Measurements from ENCODE around the gene SLC24A3.

The SLC24A3 gene

DNA sequence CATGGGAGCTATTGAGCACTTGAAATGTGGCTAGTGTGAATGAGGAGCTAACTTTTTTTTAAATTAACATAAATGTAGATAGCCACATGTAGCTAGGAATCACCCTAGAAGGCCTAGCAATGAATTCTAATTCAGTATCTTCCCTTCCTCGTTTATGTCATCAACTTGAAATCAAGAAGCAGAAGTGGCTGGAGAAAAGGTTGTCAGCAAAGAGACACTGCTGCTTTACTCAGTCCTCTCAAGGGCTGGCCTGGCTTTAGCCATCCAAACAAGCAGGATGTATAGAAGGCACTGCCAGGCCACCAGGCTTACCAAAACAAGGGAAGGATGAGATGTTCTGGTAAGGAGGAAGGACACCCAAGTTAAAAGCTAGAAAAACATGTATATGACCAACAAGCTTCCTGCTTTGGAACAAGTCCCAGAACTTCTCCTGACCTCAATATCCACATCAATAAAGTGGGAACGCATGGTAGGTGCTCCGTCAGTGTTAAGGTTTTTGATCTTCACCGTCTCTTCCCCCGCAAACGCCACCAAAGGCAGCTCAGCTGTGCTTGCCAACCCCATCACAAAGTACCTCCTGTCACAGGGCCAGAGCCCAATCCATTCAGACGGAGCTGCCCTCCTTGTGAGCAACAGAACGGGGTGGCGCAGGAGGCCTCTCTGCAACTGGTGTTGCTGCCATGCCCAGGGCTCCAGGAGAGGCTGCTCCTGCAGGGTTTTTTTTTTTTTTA is 309.8 kb downstream of the SLC24A3 start:
- Histone ChIP-seq H3K36me3 (ENCODE audit: insufficient read depth, low read depth, low read length) (no peaks in the 10 kb centered on the region), H3K4me3 (ENCODE audit: low read length) (no peak overlapping the region), H3K27ac (ENCODE audit: low read length) (no peak overlapping the region), H3K4me1 (ENCODE audit: insufficient read depth, low read length) (no peaks in the 10 kb centered on the region), H3K9ac (ENCODE audit: low read depth, low read length) (no peak overlapping the region), H3K9me3 (ENCODE audit: insufficient read depth, low read depth, low read length) (no peaks in the 10 kb centered on the region), H3K27me3 (ENCODE audit: insufficient read depth, low read length) (no peaks in the 10 kb centered on the region)

DNA sequence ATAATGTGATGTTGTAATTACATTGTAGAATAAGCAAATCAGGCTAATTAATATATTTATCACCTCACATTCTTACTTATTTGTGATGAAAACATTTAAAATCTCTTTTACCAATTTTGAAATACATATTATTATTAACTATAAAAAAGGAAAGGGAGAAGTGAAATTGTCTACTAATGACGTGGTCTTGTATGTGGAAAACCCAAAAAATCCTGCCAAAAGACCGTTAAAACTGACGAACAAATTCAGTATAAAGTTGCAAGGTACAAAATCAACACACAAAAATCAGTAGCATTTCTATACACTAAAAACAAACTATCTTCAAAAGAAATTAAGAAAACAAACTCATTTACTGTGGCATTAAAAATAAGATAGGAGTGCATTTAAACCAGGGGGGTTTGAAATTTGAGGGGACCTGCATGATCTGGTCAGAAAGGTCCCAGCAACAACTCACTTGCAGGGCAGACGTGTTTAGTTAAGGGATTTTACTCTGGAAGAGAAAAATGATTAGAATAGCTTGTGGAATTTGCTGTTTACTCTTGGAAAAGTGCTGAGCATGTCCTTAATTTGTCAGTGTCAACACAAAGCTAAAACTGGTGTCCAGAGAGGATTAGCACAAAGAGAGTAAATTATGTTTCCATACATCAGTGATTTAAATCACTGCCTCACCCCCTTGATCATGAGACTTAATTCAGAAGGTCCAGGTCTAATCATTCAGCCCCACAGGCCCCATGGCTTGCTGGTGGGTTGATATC is 310.6 kb downstream of the SLC24A3 start:
- no peak overlapping the region for H3K4me3 ChIP-seq (ENCODE audit: low read length)
- H3K9ac ChIP-seq (ENCODE audit: low read depth, low read length) = no peak overlapping the region
- H3K9me3 ChIP-seq (ENCODE audit: insufficient read depth, low read depth, low read length) = no peaks in the 10 kb centered on the region
- H3K4me1 ChIP-seq (ENCODE audit: insufficient read depth, low read length) = no peaks in the 10 kb centered on the region
- H3K36me3 ChIP-seq (ENCODE audit: insufficient read depth, low read depth, low read length) = no peaks in the 10 kb centered on the region
- no peaks in the 10 kb centered on the region for H3K27me3 ChIP-seq (ENCODE audit: insufficient read depth, low read length)
- H3K27ac ChIP-seq (ENCODE audit: low read length) = no peak overlapping the region

GRCh38 chr20:19524691-19525090 is 312.2 kb downstream of the SLC24A3 start:
- Histone ChIP-seq H3K9ac (ENCODE audit: low read depth, low read length) (no peak overlapping the region), H3K36me3 (ENCODE audit: insufficient read depth, low read depth, low read length) (no peaks in the 10 kb centered on the region), H3K9me3 (ENCODE audit: insufficient read depth, low read depth, low read length) (no peaks in the 10 kb centered on the region), H3K4me1 (ENCODE audit: insufficient read depth, low read length) (no peaks in the 10 kb centered on the region), H3K4me3 (ENCODE audit: low read length) (no peak overlapping the region), H3K27ac (ENCODE audit: low read length) (no peak overlapping the region), H3K27me3 (ENCODE audit: insufficient read depth, low read length) (no peaks in the 10 kb centered on the region)

- Histone ChIP-seq H3K27ac (ENCODE audit: low read length) (no peak overlapping the region), H3K4me3 (ENCODE audit: low read length) (no peak overlapping the region), H3K27me3 (ENCODE audit: insufficient read depth, low read length) (no peaks in the 10 kb centered on the region), H3K9me3 (ENCODE audit: insufficient read depth, low read depth, low read length) (no peaks in the 10 kb centered on the region), H3K4me1 (ENCODE audit: insufficient read depth, low read length) (no peaks in the 10 kb centered on the region), H3K36me3 (ENCODE audit: insufficient read depth, low read depth, low read length) (no peaks in the 10 kb centered on the region), H3K9ac (ENCODE audit: low read depth, low read length) (no peak overlapping the region)
Observed at GRCh38 chr20:19527509-19527908, 315.1 kb downstream of the SLC24A3 start.

DNA sequence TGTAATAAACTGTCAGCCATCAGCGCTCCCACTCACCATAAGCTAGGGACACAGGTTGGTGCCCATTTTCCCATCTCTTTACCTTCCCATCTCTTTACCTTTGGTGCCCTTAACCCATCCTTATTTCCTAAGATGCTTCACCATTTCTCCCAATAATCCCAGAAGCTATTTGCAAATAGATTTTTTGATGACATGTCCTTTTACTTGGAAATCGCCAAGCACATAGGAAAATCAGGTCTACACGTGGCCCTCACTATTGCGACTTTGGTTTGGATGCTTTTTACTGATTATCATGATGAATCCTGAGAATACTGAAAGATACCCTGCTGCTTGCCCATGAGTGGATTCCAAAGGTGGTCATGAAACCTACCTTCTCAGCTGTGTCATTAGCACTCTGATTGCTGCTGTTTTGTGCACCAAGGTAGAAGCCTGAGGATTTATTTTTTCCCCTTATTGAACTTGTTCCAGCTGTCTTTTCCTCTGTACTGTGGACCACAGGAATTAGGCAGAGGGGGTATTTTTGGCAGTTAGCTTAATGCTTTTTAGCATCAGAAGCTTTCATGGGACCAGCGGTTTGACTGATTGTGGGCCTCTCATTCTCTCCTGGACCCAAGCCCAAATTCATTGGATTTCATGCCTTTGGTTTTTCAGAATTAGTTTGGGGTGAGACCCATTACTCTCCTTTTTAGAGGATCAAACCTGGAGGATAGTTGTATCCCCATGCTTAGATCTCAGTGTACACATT is 316.0 kb downstream of the SLC24A3 start:
- H3K27me3 ChIP-seq (ENCODE audit: insufficient read depth, low read length) = no peaks in the 10 kb centered on the region
- no peak overlapping the region for H3K27ac ChIP-seq (ENCODE audit: low read length)
- no peaks in the 10 kb centered on the region for H3K4me1 ChIP-seq (ENCODE audit: insufficient read depth, low read length)
- no peak overlapping the region for H3K4me3 ChIP-seq (ENCODE audit: low read length)
- H3K9me3 ChIP-seq (ENCODE audit: insufficient read depth, low read depth, low read length) = no peaks in the 10 kb centered on the region
- no peak overlapping the region for H3K9ac ChIP-seq (ENCODE audit: low read depth, low read length)
- H3K36me3 ChIP-seq (ENCODE audit: insufficient read depth, low read depth, low read length) = no peaks in the 10 kb centered on the region

DNA sequence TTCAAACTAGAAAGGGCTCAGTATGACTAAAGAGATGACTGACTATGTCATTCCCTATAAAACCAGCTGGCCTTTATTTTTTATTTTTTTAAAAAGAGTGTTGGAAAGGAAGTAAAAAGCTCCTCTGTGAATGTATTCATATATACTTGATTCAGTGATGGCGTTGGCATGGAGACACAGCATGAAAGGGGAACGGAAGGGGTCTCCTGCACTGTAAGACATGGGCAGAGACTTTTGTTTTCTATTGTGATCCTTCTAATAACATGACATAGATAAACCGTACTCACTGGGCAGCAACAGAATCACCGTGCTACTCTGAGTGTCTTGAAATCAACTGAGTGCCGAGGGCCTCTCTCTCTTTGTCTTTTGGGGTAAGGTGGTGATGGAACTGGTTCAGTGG is 317.6 kb downstream of the SLC24A3 start:
- Histone ChIP-seq H3K4me3 (ENCODE audit: low read length) (no peak overlapping the region), H3K27me3 (ENCODE audit: insufficient read depth, low read length) (no peaks in the 10 kb centered on the region), H3K9me3 (ENCODE audit: insufficient read depth, low read depth, low read length) (no peaks in the 10 kb centered on the region), H3K27ac (ENCODE audit: low read length) (no peak overlapping the region), H3K4me1 (ENCODE audit: insufficient read depth, low read length) (no peaks in the 10 kb centered on the region), H3K9ac (ENCODE audit: low read depth, low read length) (no peak overlapping the region), H3K36me3 (ENCODE audit: insufficient read depth, low read depth, low read length) (no peaks in the 10 kb centered on the region)

- Histone ChIP-seq H3K9me3 (ENCODE audit: insufficient read depth, low read depth, low read length) (peaks cover 4% of the 10 kb centered on the region; the same call in 1 of the 2 replicates), H3K27me3 (ENCODE audit: insufficient read depth, low read length) (no peaks in the 10 kb centered on the region), H3K4me3 (ENCODE audit: low read length) (no peak overlapping the region), H3K4me1 (ENCODE audit: insufficient read depth, low read length) (no peaks in the 10 kb centered on the region), H3K9ac (ENCODE audit: low read depth, low read length) (no peak overlapping the region), H3K27ac (ENCODE audit: low read length) (no peak overlapping the region), H3K36me3 (ENCODE audit: insufficient read depth, low read depth, low read length) (no peaks in the 10 kb centered on the region)
Observed at GRCh38 chr20:19531446-19531845, 319.0 kb downstream of the SLC24A3 start.

GRCh38 chr20:19538556-19538955 is 326.1 kb downstream of the SLC24A3 start:
- Histone ChIP-seq H3K36me3 (ENCODE audit: insufficient read depth, low read depth, low read length) (no peaks in the 10 kb centered on the region), H3K4me1 (ENCODE audit: insufficient read depth, low read length) (no peaks in the 10 kb centered on the region), H3K4me3 (ENCODE audit: low read length) (no peak overlapping the region), H3K27ac (ENCODE audit: low read length) (no peak overlapping the region), H3K27me3 (ENCODE audit: insufficient read depth, low read length) (no peaks in the 10 kb centered on the region), H3K9me3 (ENCODE audit: insufficient read depth, low read depth, low read length) (peaks cover 4% of the 10 kb centered on the region; the same call in 1 of the 2 replicates), H3K9ac (ENCODE audit: low read depth, low read length) (no peak overlapping the region)

DNA sequence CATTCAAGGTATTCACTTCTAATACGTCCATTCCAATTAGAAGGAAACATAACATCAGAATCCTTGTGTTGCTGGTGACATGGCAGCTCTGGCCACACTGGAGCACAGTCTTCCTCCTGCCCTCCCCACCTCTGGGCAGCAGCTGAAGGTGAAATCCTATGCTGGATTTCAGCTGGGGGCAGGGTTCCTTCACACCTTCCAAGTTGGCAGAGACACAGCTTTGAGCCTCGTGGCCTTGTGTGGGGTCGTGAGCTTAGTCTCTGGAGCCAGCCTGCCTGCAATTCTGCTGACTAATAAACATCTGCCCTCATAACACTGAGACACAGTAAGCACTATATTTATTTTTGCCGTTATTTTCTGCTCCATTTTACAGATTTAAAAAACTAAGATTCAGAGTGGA is 326.7 kb downstream of the SLC24A3 start:
- no peaks in the 10 kb centered on the region for H3K4me1 ChIP-seq (ENCODE audit: insufficient read depth, low read length)
- H3K4me3 ChIP-seq (ENCODE audit: low read length) = no peak overlapping the region
- no peak overlapping the region for H3K9ac ChIP-seq (ENCODE audit: low read depth, low read length)
- H3K36me3 ChIP-seq (ENCODE audit: insufficient read depth, low read depth, low read length) = no peaks in the 10 kb centered on the region
- no peak overlapping the region for H3K27ac ChIP-seq (ENCODE audit: low read length)
- peaks cover 4% of the 10 kb centered on the region; the same call in 1 of the 2 replicates for H3K9me3 ChIP-seq (ENCODE audit: insufficient read depth, low read depth, low read length)
- H3K27me3 ChIP-seq (ENCODE audit: insufficient read depth, low read length) = no peaks in the 10 kb centered on the region

DNA sequence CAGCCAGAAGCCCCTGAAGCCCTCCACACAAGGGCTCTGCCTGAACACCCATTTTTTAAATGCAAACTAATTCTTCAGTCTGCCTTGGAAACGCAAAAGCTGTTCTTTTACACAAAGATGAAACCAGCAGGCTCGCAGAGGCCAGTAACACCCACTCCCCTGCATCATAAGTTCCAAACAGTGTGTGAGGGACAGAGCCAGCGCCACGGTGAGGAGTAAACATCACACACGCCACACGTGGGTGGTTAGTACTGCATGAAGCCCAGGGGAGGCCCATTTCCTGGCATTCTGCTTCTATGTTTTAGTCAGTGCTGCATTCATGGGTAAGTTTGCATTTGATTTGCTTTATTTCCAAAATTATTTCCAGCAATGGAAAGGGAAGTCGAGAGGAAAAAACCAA is 327.9 kb downstream of the SLC24A3 start:
- Histone ChIP-seq H3K36me3 (ENCODE audit: insufficient read depth, low read depth, low read length) (no peaks in the 10 kb centered on the region), H3K4me3 (ENCODE audit: low read length) (no peak overlapping the region), H3K27ac (ENCODE audit: low read length) (no peak overlapping the region), H3K9me3 (ENCODE audit: insufficient read depth, low read depth, low read length) (peaks cover 4% of the 10 kb centered on the region; the same call in 1 of the 2 replicates), H3K4me1 (ENCODE audit: insufficient read depth, low read length) (no peaks in the 10 kb centered on the region), H3K27me3 (ENCODE audit: insufficient read depth, low read length) (no peaks in the 10 kb centered on the region), H3K9ac (ENCODE audit: low read depth, low read length) (no peak overlapping the region)

- H3K4me1 ChIP-seq (ENCODE audit: insufficient read depth, low read length) = no peaks in the 10 kb centered on the region
- no peaks in the 10 kb centered on the region for H3K9me3 ChIP-seq (ENCODE audit: insufficient read depth, low read depth, low read length)
- no peaks in the 10 kb centered on the region for H3K27me3 ChIP-seq (ENCODE audit: insufficient read depth, low read length)
- no peak overlapping the region for H3K4me3 ChIP-seq (ENCODE audit: low read length)
- no peak overlapping the region for H3K9ac ChIP-seq (ENCODE audit: low read depth, low read length)
- no peak overlapping the region for H3K27ac ChIP-seq (ENCODE audit: low read length)
- no peaks in the 10 kb centered on the region for H3K36me3 ChIP-seq (ENCODE audit: insufficient read depth, low read depth, low read length)
Observed at GRCh38 chr20:19543101-19543500, 330.7 kb downstream of the SLC24A3 start.

Measured in iPS-20b (cell line).